HAP-1 (cell line): ENCODE measurements around the gene CPE.
"Not testable (repeated sequence)": the region's sequence is repeated elsewhere in the genome, so short reads cannot be mapped to it uniquely, and the experiment has no call there.

ENCODE experiments used
- DNase-seq, 2 experiments: peaks; one replicate each; pipeline ENCODE4 v3.0.0-alpha.2; 2016 to 2020; ENCODE audit warnings: low spot score in 2 of 2
- H3K27me3 ChIP-seq: fragments of 250-450 bp; sonication (Bioruptor Pico); 2 replicates; pipeline ENCODE4 v1.5.1; 2020; ENCODE audit warnings: low read depth, mild to moderate bottlenecking, moderate library complexity
- H3K36me3 ChIP-seq: fragments of 250-450 bp; sonication (Bioruptor Pico); replicated peaks from 2 replicates; pipeline ENCODE4 v1.5.1; 2020; ENCODE audit warnings: mild to moderate bottlenecking
- H3K4me1 ChIP-seq: fragments of 250-450 bp; sonication (Bioruptor Pico); 2 replicates; pipeline ENCODE4 v1.5.1; 2020; ENCODE audit warnings: mild to moderate bottlenecking
- H3K4me3 ChIP-seq: fragments of 250-450 bp; sonication (Bioruptor Pico); 2 replicates; pipeline ENCODE4 v1.5.1; 2020; ENCODE audit warnings: mild to moderate bottlenecking, moderate library complexity
- H3K9me3 ChIP-seq: fragments of 250-450 bp; sonication (Bioruptor Pico); 2 replicates; pipeline ENCODE4 v1.5.1; 2020; ENCODE audit warnings: mild to moderate bottlenecking, moderate library complexity
- in situ Hi-C: fragments of 300-500 bp; cut with MboI; formaldehyde crosslinking; loops from 3 replicates; pipeline ENCODE4 v1.14.3; 2020; ENCODE audit warnings: low sequenced_read_pairs, inconsistent platforms, mixed read lengths

CPE gene

GRCh38 chr4:165470009-165470408, 91.2 kb downstream of the CPE start:
- no peak overlapping the region for H3K4me3 ChIP-seq
- no peaks in the 10 kb centered on the region for H3K27me3 ChIP-seq
- in situ Hi-C loops, result loop anchor here (25.0 kb wide), 1 partner anchor 683 kb away; no protein-coding TSS in a partner anchor
- H3K4me1 ChIP-seq, result no peaks in the 10 kb centered on the region
- no peak for DNase-seq
- peaks cover 9% of the 10 kb centered on the region for H3K9me3 ChIP-seq
- H3K36me3 ChIP-seq, result no peaks in the 10 kb centered on the region

DNA sequence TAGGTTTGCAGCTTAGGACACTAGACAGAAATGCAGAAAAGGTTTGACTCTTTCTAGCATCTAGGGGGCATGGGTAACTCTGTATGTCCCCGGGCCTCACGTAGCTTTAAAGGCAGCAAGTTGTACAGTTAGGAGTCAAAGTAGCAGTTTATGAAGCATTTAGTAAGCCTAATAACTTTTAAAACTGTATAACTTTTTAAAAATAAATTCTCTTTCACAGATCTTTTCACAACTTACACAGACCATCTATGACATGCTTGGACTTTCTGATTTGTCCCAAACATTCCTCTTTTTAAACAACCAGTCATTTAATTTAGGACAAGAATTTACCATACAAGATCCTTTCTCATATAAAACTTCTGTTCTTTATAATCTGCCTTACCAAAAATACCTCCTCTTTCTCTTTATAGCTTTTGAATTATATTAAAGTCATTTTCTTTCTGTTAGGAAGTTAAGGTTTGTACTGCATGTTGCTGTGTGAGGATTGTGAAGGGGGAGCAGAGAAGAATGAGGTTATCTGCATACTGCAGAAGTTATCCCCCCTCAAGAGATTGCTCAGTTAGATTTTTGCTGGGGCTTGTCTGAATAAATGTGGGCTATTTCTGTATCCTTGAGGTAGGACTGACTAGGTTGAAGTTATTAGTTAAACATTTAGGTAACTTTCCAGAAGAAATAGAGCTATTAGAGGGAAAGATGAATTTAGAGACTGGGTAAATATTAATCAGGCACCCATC, 94.3 kb downstream of the CPE start:
- Histone ChIP-seq H3K27me3 (no peaks in the 10 kb centered on the region), H3K9me3 (peaks cover 9% of the 10 kb centered on the region), H3K4me3 (no peak overlapping the region), H3K4me1 (no peaks in the 10 kb centered on the region), H3K36me3 (no peaks in the 10 kb centered on the region)
- in situ Hi-C loops, result loop anchor here (25.0 kb wide), 1 partner anchor 686 kb away; no protein-coding TSS in a partner anchor
- no peak for DNase-seq

- Histone ChIP-seq H3K27me3 (no peaks in the 10 kb centered on the region), H3K9me3 (peaks cover 9% of the 10 kb centered on the region), H3K4me3 (no peak overlapping the region), H3K4me1 (no peaks in the 10 kb centered on the region), H3K36me3 (no peaks in the 10 kb centered on the region)
- in situ Hi-C loops, result loop anchor here (25.0 kb wide), 1 partner anchor 688 kb away; no protein-coding TSS in a partner anchor
- DNase-seq, result no peak
These were observed 96.2 kb downstream of the CPE start for GRCh38 chr4:165474784-165475705.

DNA sequence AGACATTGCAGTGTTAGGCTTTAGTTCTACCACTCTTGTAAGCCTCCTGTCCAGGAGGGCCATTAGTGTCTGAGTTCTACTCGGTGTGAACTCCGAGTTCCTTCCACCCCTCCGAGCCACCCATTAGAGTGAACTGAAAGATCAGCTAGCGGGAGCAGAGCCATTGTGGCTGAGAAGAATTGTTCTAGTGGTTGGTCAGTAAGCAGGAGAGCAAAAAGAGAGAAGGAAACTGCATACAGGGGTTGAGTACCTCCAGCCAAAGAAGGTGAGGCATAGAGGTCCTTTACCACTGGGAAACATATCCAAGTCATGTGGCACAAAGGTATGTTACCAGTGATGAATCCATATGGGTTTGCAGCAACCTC, 96.9 kb downstream of the CPE start:
- H3K27me3 ChIP-seq, result no peaks in the 10 kb centered on the region
- H3K4me3 ChIP-seq, result no peak overlapping the region
- in situ Hi-C loops, result no loop called here
- peaks cover 9% of the 10 kb centered on the region for H3K9me3 ChIP-seq
- no peaks in the 10 kb centered on the region for H3K36me3 ChIP-seq
- DNase-seq, result no peak
- no peaks in the 10 kb centered on the region for H3K4me1 ChIP-seq

DNA sequence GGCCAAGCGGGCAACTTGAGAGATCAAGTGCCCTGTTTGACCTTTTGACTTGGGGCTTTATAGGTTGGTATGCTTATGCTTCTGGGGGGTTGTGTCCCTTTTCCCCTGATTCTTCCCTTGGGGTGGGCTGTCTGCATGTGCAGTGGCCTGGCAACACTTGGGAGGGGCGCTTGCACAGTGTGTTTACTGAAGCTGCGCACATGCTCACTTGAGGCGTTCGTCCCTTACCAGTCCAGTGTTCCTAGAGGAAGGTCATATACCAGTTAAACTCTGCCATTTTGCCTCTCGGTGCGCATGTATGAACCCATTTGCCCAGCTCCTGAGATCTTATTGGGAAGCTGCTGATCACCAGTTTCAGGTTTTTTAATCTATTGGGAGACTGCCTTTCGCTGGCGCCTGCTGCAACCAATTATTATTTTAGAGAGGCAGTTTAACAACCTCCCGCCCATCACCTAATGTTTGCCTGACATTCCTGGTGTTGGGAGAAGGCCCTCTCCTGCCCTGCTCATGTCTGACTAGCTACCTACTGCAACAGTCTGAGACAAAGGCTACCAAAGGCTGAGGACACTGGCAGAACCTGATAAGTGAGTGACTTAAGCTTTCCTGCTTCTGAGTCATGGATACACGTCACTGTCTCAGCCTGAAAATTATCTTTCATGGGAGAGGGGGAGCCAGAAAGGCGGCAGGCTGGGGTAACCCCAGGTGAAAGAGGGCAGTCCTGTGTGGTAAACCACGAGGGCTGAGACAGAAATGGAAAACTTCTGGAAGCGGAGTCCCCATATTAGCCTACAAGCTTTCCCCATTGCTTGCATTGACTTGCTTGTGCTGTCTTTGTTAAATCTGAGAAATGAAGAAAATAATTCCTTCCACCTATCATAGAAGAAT, 97.6 kb downstream of the CPE start:
- no peaks in the 10 kb centered on the region for H3K36me3 ChIP-seq
- no peak for DNase-seq
- H3K4me3 ChIP-seq, result no peak overlapping the region
- in situ Hi-C loops, result no loop called here
- no peaks in the 10 kb centered on the region for H3K27me3 ChIP-seq
- H3K4me1 ChIP-seq, result no peaks in the 10 kb centered on the region
- H3K9me3 ChIP-seq, result peaks cover 9% of the 10 kb centered on the region

DNA sequence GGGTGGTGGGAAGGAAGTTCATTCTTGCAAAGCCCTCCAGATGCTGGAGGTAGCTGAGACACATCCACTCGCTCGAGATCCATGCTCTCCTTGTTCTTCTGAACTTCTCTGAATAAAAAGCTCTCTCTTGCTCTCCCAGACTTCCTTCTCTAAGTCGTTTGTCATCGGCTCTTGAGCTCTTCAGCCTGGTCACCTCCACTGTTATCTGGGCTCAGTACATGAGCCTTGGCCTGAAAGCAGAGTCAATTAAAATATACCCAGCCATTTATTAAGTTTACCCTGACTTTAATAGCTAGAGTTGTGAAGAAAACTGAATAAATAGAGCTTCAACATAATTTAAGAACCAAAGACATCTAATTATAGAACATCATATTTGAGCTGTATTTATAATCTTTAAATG, 99.0 kb downstream of the CPE start:
- H3K4me1 ChIP-seq, result no peaks in the 10 kb centered on the region
- in situ Hi-C loops, result no loop called here
- H3K9me3 ChIP-seq, result peaks cover 6% of the 10 kb centered on the region
- H3K36me3 ChIP-seq, result no peaks in the 10 kb centered on the region
- no peaks in the 10 kb centered on the region for H3K27me3 ChIP-seq
- H3K4me3 ChIP-seq, result no peak overlapping the region
- no peak for DNase-seq

- peaks cover 3% of the 10 kb centered on the region for H3K9me3 ChIP-seq
- DNase-seq, result no peak
- H3K4me3 ChIP-seq, result no peak overlapping the region
- H3K27me3 ChIP-seq, result no peaks in the 10 kb centered on the region
- no peaks in the 10 kb centered on the region for H3K4me1 ChIP-seq
- in situ Hi-C loops, result no loop called here
- no peaks in the 10 kb centered on the region for H3K36me3 ChIP-seq
These were observed 99.5 kb downstream of the CPE start for GRCh38 chr4:165478260-165478659.

GRCh38 chr4:165481053-165481835, 102.4 kb downstream of the CPE start:
- Histone ChIP-seq H3K9me3 (no peaks in the 10 kb centered on the region), H3K36me3 (no peaks in the 10 kb centered on the region), H3K4me1 (no peaks in the 10 kb centered on the region), H3K4me3 (no peak overlapping the region), H3K27me3 (no peaks in the 10 kb centered on the region)
- in situ Hi-C loops, result no loop called here
- no peak for DNase-seq

DNA sequence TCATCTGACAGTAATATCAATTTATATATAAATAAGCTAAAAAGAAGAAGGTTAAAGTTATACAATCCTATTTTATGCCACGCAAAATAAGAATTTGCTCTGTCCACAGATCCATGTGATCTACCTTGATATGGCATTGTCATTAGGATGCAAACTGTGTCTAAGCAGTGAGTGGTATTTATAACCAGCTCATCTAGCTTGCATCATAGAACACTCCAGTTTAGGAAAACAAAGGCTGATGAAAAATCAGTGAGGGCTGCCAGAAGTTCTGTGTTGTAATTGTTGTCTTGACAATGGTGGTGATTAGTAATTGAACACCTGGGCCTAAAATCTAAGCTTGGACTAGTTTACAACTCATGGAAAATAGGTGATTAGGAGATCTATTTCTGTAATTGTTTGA, 111.0 kb downstream of the CPE start:
- no peaks in the 10 kb centered on the region for H3K9me3 ChIP-seq
- H3K36me3 ChIP-seq, result no peaks in the 10 kb centered on the region
- no peak for DNase-seq
- no peaks in the 10 kb centered on the region; the same call in 1 of the 2 replicates for H3K4me1 ChIP-seq
- in situ Hi-C loops, result no loop called here
- no peak overlapping the region for H3K4me3 ChIP-seq
- H3K27me3 ChIP-seq, result no peaks in the 10 kb centered on the region

- in situ Hi-C loops, H3K4me1 ChIP-seq, H3K36me3 ChIP-seq, H3K27me3 ChIP-seq, H3K9me3 ChIP-seq, H3K4me3 ChIP-seq, DNase-seq: not testable (repeated sequence)
These were observed 113.8 kb downstream of the CPE start for GRCh38 chr4:165492583-165492982.

GRCh38 chr4:165493359-165493758, 114.6 kb downstream of the CPE start:
- in situ Hi-C loops, result no loop called here
- H3K4me3 ChIP-seq, result no peak overlapping the region
- H3K4me1 ChIP-seq, result no peaks in the 10 kb centered on the region; the same call in 1 of the 2 replicates
- H3K36me3 ChIP-seq, result no peaks in the 10 kb centered on the region
- DNase-seq, result peak; percentile 70 to 84
- no peaks in the 10 kb centered on the region for H3K9me3 ChIP-seq
- H3K27me3 ChIP-seq, result no peaks in the 10 kb centered on the region

DNA sequence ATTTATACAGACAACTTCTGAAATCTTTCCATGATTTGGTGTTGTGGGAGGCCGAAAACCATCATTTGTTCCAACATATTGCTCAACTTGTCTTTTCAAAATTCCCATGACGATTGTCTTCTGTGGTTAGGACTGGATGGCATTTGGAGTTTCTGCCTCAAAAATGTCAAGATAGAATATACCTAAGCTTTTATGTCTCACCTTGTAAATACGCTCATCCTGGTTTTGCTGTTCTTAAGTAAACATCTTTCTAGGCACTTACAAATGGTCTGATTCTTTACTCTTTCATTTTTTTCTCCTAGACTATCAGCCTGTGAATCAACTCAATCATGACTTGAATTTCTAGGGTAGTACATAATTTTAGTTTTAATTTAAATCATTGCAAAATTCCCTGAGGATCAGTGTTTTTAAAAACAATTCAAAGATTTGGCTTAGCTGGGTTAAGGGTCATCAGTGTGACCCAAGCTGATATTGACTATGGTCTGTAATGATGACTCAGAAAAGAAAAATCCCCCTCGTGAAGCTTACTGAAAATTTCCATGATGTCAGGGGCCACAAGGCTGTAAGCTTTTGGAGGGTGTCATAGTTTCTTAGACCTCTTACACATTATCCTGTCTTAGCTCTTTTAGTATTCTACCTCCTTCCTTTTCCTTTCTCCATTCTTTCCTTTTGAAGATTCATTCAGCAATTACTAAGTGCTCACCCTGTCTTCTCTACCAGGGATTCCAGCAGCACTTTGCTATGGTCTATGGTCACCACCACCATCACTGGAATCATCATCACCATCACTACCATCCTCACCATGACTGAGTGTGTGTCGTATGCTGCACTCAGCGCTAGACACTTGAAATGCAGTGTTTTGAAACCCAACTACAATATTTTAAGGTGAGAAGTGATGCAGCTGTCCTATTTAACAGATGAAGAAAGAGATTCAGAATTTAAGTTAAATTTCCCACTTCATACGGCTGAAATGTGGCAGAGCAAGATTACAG, 124.4 kb downstream of the CPE start:
- in situ Hi-C loops, result no loop called here
- Histone ChIP-seq H3K9me3 (no peaks in the 10 kb centered on the region), H3K36me3 (no peaks in the 10 kb centered on the region), H3K4me1 (no peaks in the 10 kb centered on the region), H3K27me3 (no peaks in the 10 kb centered on the region), H3K4me3 (no peak overlapping the region)
- DNase-seq, result no peak
